Naive thymus-derived CD4-positive, alpha-beta T cell (primary cell): Measurements from ENCODE around the gene LGALS9B. TPM values are rescaled to one million over a fixed set of nuclear protein-coding genes. Genes with fewer than 3 reads are reported as not detected.
"Not testable (repeated sequence)": the region's sequence is repeated elsewhere in the genome, so short reads cannot be mapped to it uniquely, and the experiment has no call there.

Experiments
- ATAC-seq: fragments of 150-1000 bp; cut with Tn5 transposase; 2 replicates; pipeline ENCODE4 v1.10.0; 2021; ENCODE audit warnings: mild to moderate bottlenecking, moderate library complexity
- CTCF ChIA-PET: fragments of 350-600 bp; sonication (Branson Sonifier 250); formaldehyde crosslinking; loops from one replicate; lab custom pipeline; 2021; ENCODE audit warnings: antibody characterized with exemption; lab: Charles Lee
- POLR2A ChIA-PET: fragments of 350-600 bp; sonication (Branson Sonifier 250); formaldehyde crosslinking; loops from one replicate; lab custom pipeline; 2021; ENCODE audit warnings: antibody characterized with exemption, inconsistent platforms; lab: Charles Lee
- DNase-seq, 9 donors: peaks; one replicate each; pipeline versions ENCODE4 v3.0.0 to v3.0.0-alpha.2; 2020 to 2022; ENCODE audit warnings: mixed read lengths in 1 of 9
- H3K27ac ChIP-seq: one replicate; pipeline ENCODE4 v1.7.0; 2013; ENCODE audit warnings: mild to moderate bottlenecking, low read depth, low read length, moderate library complexity
- H3K27me3 ChIP-seq, 2 donors: one replicate each; pipeline ENCODE4 v1.7.0; 2013; ENCODE audit warnings: low read length in 2 of 2, mild to moderate bottlenecking in 2 of 2, moderate library complexity in 2 of 2; ENCODE audit not compliant: control insufficient read depth in 2 of 2, insufficient read depth in 2 of 2
- H3K36me3 ChIP-seq, 3 experiments: 1 replicate in 2 of 3; 2 replicates in 1 of 3; pipeline ENCODE4 v1.7.0; 2013; ENCODE audit warnings: low read length in 3 of 3, mild to moderate bottlenecking in 3 of 3, moderate library complexity in 1 of 3; ENCODE audit not compliant: insufficient read depth in 3 of 3, control insufficient read depth in 2 of 3
- H3K4me1 ChIP-seq, 2 donors: one replicate each; pipeline ENCODE4 v1.7.0; 2013; ENCODE audit warnings: low read length in 2 of 2, mild to moderate bottlenecking in 2 of 2, moderate library complexity in 1 of 2; ENCODE audit not compliant: control insufficient read depth in 2 of 2, insufficient read depth in 2 of 2
- H3K4me3 ChIP-seq: 2 replicates; pipeline ENCODE4 v1.7.0; 2013; ENCODE audit warnings: mild to moderate bottlenecking, low read length
- H3K9me3 ChIP-seq, 3 experiments: 1 replicate in 2 of 3; 2 replicates in 1 of 3; pipeline ENCODE4 v1.7.0; 2013; ENCODE audit warnings: low read length in 3 of 3; ENCODE audit not compliant: control insufficient read depth in 2 of 3
- H3K27ac Mint-ChIP-seq, 9 donors: one replicate each; pipeline ENCODE4 v1.8.0; 2020 to 2022; ENCODE audit warnings: mixed read lengths in 9 of 9, mild to moderate bottlenecking in 8 of 9, moderate library complexity in 5 of 9, inconsistent platforms in 2 of 9
- H3K27me3 Mint-ChIP-seq, 5 donors: one replicate each; pipeline ENCODE4 v1.8.0; 2021 to 2022; ENCODE audit warnings: mixed read lengths in 5 of 5, mild to moderate bottlenecking in 1 of 5
- H3K36me3 Mint-ChIP-seq, 5 donors: one replicate each; pipeline ENCODE4 v1.8.0; 2020 to 2022; ENCODE audit warnings: mixed read lengths in 5 of 5, mild to moderate bottlenecking in 3 of 5, inconsistent platforms in 1 of 5
- H3K4me1 Mint-ChIP-seq, 7 donors: one replicate each; pipeline ENCODE4 v1.8.0; 2020 to 2022; ENCODE audit warnings: mixed read lengths in 7 of 7, mild to moderate bottlenecking in 3 of 7, inconsistent platforms in 1 of 7
- H3K4me3 Mint-ChIP-seq, 10 donors: one replicate each; pipeline ENCODE4 v1.8.0; 2020 to 2022; ENCODE audit warnings: mild to moderate bottlenecking in 10 of 10, mixed read lengths in 10 of 10, moderate library complexity in 6 of 10, inconsistent platforms in 2 of 10
- H3K9me3 Mint-ChIP-seq, 11 donors: one replicate each; pipeline ENCODE4 v1.8.0; 2020 to 2022; ENCODE audit warnings: mixed read lengths in 11 of 11, mild to moderate bottlenecking in 4 of 11, inconsistent platforms in 1 of 11, moderate library complexity in 1 of 11
- intact Hi-C, 2 donors: fragments of 100-400 bp; cut with micrococcal nuclease; formaldehyde crosslinking; loops; one replicate each; pipeline ENCODE4 v1.15.1; 2023
- polyA plus RNA-seq, 2 donors: library from polyadenylated mRNA; unstranded; fragments of 300-500 nt; fragmentation: Illumina TruSeq; gene quantifications; one replicate each; pipeline ENCODE4 v1.2.3, GENCODE V29; 2021
- total RNA-seq, 6 experiments: library from RNA in 5 of 6; stranded (reverse) in 5 of 6; gene quantifications; 1 replicate in 5 of 6; 2 replicates in 1 of 6; pipeline ENCODE4 v1.2.3 and lab custom pipeline; 2021 to 2026

LGALS9B gene
- total and polyA plus RNA-seq, 7 experiments from 2014 or later: 0.24 to 0.83 TPM; not detected in 5

DNA sequence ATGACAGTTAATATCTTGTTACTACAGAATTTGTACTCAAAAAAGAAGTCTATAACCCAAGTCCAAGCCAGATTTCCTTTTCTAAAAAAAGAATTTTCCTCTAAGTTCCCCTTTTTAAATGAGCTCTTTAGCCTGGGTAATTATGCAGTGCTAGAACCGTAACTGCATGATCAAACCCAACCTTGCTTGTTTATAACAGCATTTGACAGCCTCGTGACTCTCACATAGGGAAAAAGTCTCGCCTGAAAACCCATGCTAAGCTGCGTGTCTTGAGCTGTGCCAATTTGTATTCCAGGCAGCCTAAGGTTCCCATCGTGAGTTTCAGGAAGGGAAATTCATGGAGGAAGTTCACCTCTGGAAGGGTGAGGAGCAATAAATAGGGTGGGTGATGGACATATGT lies 44.5 kb downstream of the LGALS9B start:
- H3K27ac ChIP-seq, H3K9me3 Mint-ChIP-seq, H3K36me3 ChIP-seq, H3K27ac Mint-ChIP-seq, H3K4me3 Mint-ChIP-seq, H3K9me3 ChIP-seq, DNase-seq, ATAC-seq, CTCF ChIA-PET, H3K4me1 Mint-ChIP-seq, H3K27me3 Mint-ChIP-seq, H3K36me3 Mint-ChIP-seq, H3K4me3 ChIP-seq, POLR2A ChIA-PET, H3K27me3 ChIP-seq, H3K4me1 ChIP-seq, intact Hi-C loops: not testable (repeated sequence)

DNA sequence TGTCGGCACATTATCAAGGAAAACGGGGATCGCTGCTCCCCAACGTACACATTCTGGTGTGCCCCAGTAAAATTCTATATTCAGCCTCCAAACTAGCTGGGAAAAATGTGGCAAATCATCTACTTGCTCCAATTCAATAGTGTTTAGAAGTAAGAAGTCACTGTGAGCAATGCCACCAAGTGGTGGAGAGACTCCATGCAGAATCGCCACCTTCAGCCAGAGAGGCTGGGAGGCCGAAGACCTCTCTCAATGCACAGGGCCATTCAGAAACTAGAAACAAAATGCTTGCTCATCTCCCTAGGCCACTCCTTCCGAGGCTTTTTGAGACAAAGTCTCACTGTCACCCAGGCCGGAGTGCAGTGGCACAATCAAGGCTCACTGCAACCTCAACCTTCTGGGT lies 48.5 kb downstream of the LGALS9B start:
- POLR2A ChIA-PET, intact Hi-C loops, H3K27ac ChIP-seq, H3K9me3 ChIP-seq, H3K27me3 ChIP-seq, CTCF ChIA-PET, DNase-seq, H3K4me3 Mint-ChIP-seq, H3K27me3 Mint-ChIP-seq, H3K4me3 ChIP-seq, H3K9me3 Mint-ChIP-seq, H3K4me1 ChIP-seq, H3K27ac Mint-ChIP-seq, H3K4me1 Mint-ChIP-seq, H3K36me3 ChIP-seq, ATAC-seq, H3K36me3 Mint-ChIP-seq: not testable (repeated sequence)

DNA sequence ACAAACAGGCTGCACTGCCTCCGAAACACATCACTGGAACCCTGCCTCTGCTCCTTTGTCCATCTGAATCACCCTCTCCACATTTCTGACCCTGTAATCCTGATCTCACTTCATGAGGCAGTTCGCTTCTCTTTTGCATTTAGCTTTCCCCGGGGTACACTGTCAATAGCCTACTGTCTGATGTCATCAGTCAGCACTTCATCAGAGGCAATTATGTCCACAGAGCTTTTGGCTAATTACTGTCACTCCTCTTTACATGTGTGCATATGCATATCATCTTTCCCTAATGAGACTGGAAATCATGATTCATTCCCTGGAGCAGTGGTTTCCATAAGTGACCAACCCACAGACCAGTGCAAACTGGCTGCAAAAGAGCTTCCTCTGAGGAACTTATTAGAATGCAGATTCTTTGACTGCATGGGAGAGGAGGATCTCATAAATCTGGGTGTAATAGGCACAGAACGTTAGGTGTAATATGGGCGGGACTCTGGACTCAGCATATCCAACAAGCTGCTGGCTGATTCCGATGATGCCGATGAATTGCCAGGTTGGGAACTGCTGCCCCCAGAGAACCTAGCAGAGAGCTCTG lies 49.8 kb downstream of the LGALS9B start:
- H3K4me1 ChIP-seq, H3K27ac ChIP-seq, H3K27me3 Mint-ChIP-seq, H3K27ac Mint-ChIP-seq, ATAC-seq, H3K9me3 ChIP-seq, CTCF ChIA-PET, intact Hi-C loops, H3K9me3 Mint-ChIP-seq, H3K36me3 ChIP-seq, DNase-seq, H3K27me3 ChIP-seq, H3K36me3 Mint-ChIP-seq, POLR2A ChIA-PET, H3K4me3 Mint-ChIP-seq, H3K4me3 ChIP-seq, H3K4me1 Mint-ChIP-seq: not testable (repeated sequence)

DNA sequence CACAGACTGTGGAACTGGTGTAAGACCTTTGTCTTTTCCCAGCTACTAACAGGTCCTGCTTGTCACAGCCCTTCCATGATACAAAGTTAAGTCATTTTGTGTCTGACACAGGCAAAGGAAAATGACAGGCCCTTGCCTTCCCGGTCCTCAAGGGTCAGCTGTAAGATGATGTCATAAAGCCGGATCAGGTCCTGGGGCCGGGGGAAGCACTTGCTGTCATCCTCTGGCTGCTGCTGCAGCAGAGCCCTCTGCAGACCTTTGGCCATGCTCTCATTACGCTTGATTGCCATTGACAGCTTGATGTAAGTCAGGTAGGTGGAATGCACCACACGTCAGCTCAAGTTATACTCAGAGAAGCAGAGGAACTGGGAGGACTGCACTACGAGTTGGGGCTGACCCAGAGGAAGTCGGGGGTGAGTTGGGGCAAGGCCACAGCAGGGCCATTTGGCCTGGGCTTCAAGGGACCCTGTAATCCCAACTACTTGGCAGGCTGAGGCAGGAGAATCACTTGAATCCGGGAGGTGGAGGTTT lies 50.9 kb downstream of the LGALS9B start:
- H3K4me3 Mint-ChIP-seq, H3K27me3 Mint-ChIP-seq, H3K9me3 Mint-ChIP-seq, ATAC-seq, H3K27ac ChIP-seq, H3K36me3 ChIP-seq, H3K4me3 ChIP-seq, POLR2A ChIA-PET, H3K9me3 ChIP-seq, H3K4me1 Mint-ChIP-seq, CTCF ChIA-PET, H3K4me1 ChIP-seq, DNase-seq, intact Hi-C loops, H3K27me3 ChIP-seq, H3K36me3 Mint-ChIP-seq, H3K27ac Mint-ChIP-seq: not testable (repeated sequence)

DNA sequence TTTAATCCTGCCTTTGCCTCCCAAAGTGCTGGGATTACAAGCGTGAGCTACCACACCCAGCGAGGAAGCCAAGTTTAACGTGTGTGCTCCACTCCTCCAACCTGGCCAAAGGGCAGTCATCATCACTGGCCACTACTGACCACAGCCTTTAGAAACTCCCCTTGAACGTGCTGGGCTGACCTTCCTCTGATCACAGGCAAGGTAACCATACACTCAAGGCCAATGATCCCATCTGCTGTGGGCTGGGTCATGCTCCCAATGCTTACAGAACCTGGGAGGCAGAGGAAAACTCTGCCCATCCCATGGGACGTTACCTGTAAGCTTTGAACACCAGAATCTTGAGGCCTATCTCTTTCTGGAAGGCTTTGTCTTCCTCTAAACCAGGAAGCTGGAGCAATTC lies 51.9 kb downstream of the LGALS9B start:
- H3K4me1 Mint-ChIP-seq, H3K36me3 ChIP-seq, DNase-seq, H3K27me3 ChIP-seq, H3K9me3 Mint-ChIP-seq, H3K27ac Mint-ChIP-seq, CTCF ChIA-PET, H3K27me3 Mint-ChIP-seq, H3K4me1 ChIP-seq, intact Hi-C loops, H3K27ac ChIP-seq, H3K9me3 ChIP-seq, H3K4me3 Mint-ChIP-seq, H3K4me3 ChIP-seq, POLR2A ChIA-PET, H3K36me3 Mint-ChIP-seq, ATAC-seq: not testable (repeated sequence)

DNA sequence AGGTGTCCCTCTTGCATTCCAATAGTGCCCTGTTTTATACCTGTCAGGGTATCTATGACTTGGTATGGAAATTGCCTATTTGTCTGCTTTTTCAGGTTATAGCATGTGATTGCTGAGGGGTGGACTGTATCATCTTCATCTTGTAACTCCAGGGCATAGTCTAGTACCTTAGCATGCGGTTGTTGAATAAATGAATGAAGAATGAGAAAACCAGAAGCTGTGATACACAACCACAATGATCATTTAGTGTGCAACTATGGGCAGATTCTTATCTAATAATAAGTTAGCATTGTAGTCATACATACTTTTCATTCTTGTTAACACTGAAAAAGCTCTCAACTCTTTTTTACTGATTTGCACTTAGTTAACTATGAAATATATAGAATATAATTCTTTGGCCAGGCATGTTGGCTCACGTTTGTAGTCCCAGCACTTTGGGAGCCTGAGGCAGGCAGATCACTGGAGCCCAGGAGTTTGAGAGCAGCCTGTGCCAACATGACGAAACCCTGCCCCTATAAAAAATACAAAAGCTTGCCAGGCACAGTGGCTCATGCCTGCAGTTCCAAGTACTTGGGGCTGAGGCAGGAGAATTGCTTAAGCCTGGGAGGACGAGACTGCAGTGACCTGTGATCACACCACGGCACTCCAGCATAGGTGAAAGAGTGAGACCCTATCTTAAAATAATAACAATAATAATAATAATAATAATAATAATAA lies 65.9 kb downstream of the LGALS9B start:
- H3K36me3 Mint-ChIP-seq, ATAC-seq, DNase-seq, POLR2A ChIA-PET, H3K27ac ChIP-seq, CTCF ChIA-PET, H3K27ac Mint-ChIP-seq, H3K27me3 Mint-ChIP-seq, H3K4me3 Mint-ChIP-seq, H3K27me3 ChIP-seq, H3K4me1 Mint-ChIP-seq, H3K9me3 ChIP-seq, H3K9me3 Mint-ChIP-seq, intact Hi-C loops, H3K4me3 ChIP-seq, H3K4me1 ChIP-seq, H3K36me3 ChIP-seq: not testable (repeated sequence)
